Dermis blood vessel endothelial cell (primary cell): ENCODE measurements around the gene PBXIP1. TPM values are rescaled to one million over a fixed set of nuclear protein-coding genes. Genes with fewer than 3 reads are reported as not detected.

ENCODE experiments used
- DNase-seq: peaks from one replicate; pipeline ENCODE4 v3.0.0; 2010
- total RNA-seq: library from RNA; depleted of rRNA; stranded (reverse); fragments of >200 nt; gene quantifications from 2 replicates; pipeline ENCODE4 v1.2.3, GENCODE V29; 2014

Gene PBXIP1
- total RNA-seq, 1 donor from 2014 or later = 110 TPM

- no peak for DNase-seq
These were observed 16.3 kb upstream of the PBXIP1 start for GRCh38 chr1:154972213-154972516.

- DNase-seq = peak; percentile 42
These were observed 15.6 kb upstream of the PBXIP1 start for GRCh38 chr1:154971341-154971998.

GRCh38 chr1:154970631-154971340, 14.9 kb upstream of the PBXIP1 start, which contains the start of gene SHC1:
Gene SHC1 (minus strand): TSS chr1:154970747. CDS start chr1:154970526, 221 bp downstream.
- DNase-seq = peak; percentile 94

- peak; percentile 34 for DNase-seq
These were observed 14.1 kb upstream of the PBXIP1 start for GRCh38 chr1:154969860-154970452.

GRCh38 chr1:154969246-154969645, 13.3 kb upstream of the PBXIP1 start:
- DNase-seq = no peak

- no peak for DNase-seq
These were observed 12.8 kb upstream of the PBXIP1 start for GRCh38 chr1:154968731-154969130.

- peak; percentile 60 for DNase-seq
These were observed 11.5 kb upstream of the PBXIP1 start for GRCh38 chr1:154967331-154967950.

- DNase-seq = no peak
These were observed 10.2 kb upstream of the PBXIP1 start for GRCh38 chr1:154966111-154966510.

GRCh38 chr1:154964359-154964758, 8.5 kb upstream of the PBXIP1 start:
- DNase-seq = no peak

GRCh38 chr1:154963643-154964042, 7.7 kb upstream of the PBXIP1 start:
- DNase-seq = no peak

GRCh38 chr1:154962795-154963330, 7.0 kb upstream of the PBXIP1 start:
- no peak for DNase-seq

GRCh38 chr1:154962156-154962749, 6.4 kb upstream of the PBXIP1 start:
- peak; percentile 41 for DNase-seq

- peak; percentile 82 for DNase-seq
These were observed 5.6 kb upstream of the PBXIP1 start, which contains the start of gene PYGO2 for GRCh38 chr1:154961207-154962155. Gene PYGO2 (minus strand): TSS chr1:154961782. CDS start chr1:154961576, 206 bp downstream.

- DNase-seq = peak; percentile 20
These were observed 4.7 kb upstream of the PBXIP1 start for GRCh38 chr1:154960446-154961136.

- no peak for DNase-seq
These were observed 3.5 kb upstream of the PBXIP1 start for GRCh38 chr1:154959426-154959780.

- no peak for DNase-seq
These were observed 3.0 kb upstream of the PBXIP1 start for GRCh38 chr1:154958681-154959425.

GRCh38 chr1:154958036-154958435, 2.1 kb upstream of the PBXIP1 start:
- no peak for DNase-seq

GRCh38 chr1:154957091-154957657, 1.3 kb upstream of the PBXIP1 start:
- DNase-seq = no peak

- DNase-seq = peak; percentile 27
These were observed 644 bp upstream of the PBXIP1 start for GRCh38 chr1:154956544-154956941.
